SHP77 treated with DMSO at 0.1 percent for 48 hours (cell line): ENCODE measurements around the gene ANO8.
"Not testable (repeated sequence)": the region's sequence is repeated elsewhere in the genome, so short reads cannot be mapped to it uniquely, and the experiment has no call there.

ENCODE experiments used
- DNase-seq: peaks from one replicate; lab custom pipeline; 2025; lab: John Stamatoyannopoulos, UW

The ANO8 gene

GRCh38 chr19:17334414-17335409 lies at the start of gene ANO8:
Gene ANO8, minus strand, starts transcription at chr19:17334855. Its CDS starts 185 bp downstream, at chr19:17334670.
- peak; percentile 92 for DNase-seq

- no peak for DNase-seq
These were observed 45.9 kb upstream of the ANO8 start for GRCh38 chr19:17380426-17381138.

- no peak for DNase-seq
These were observed 44.6 kb upstream of the ANO8 start for GRCh38 chr19:17379221-17379631.

- DNase-seq: no peak
These were observed 43.6 kb upstream of the ANO8 start for GRCh38 chr19:17378271-17378670.

GRCh38 chr19:17376935-17377600 lies 42.4 kb upstream of the ANO8 start, which contains the start of gene PLVAP:
Gene PLVAP, minus strand, starts transcription at chr19:17377342. Its CDS starts 54 bp downstream, at chr19:17377288.
- DNase-seq: no peak

GRCh38 chr19:17370026-17370587 lies 35.5 kb upstream of the ANO8 start:
- no peak for DNase-seq

GRCh38 chr19:17365361-17365760 lies 30.7 kb upstream of the ANO8 start:
- no peak for DNase-seq

GRCh38 chr19:17363852-17364605 lies 29.4 kb upstream of the ANO8 start:
- DNase-seq: not testable (repeated sequence)

GRCh38 chr19:17359905-17360800 lies 25.5 kb upstream of the ANO8 start:
- DNase-seq: no peak

- no peak for DNase-seq
These were observed 23.7 kb upstream of the ANO8 start for GRCh38 chr19:17358395-17358794.

GRCh38 chr19:17357724-17358123 lies 23.1 kb upstream of the ANO8 start:
- no peak for DNase-seq

GRCh38 chr19:17357078-17357666 lies 22.5 kb upstream of the ANO8 start:
- no peak for DNase-seq

- no peak for DNase-seq
These were observed 18.7 kb upstream of the ANO8 start for GRCh38 chr19:17353386-17353785.

GRCh38 chr19:17352608-17353280 lies 18.1 kb upstream of the ANO8 start:
- no peak for DNase-seq

- DNase-seq: no peak
These were observed 17.3 kb upstream of the ANO8 start for GRCh38 chr19:17351815-17352435.

- peak; percentile 33 for DNase-seq
These were observed 14.0 kb upstream of the ANO8 start for GRCh38 chr19:17348700-17349099.

- DNase-seq: no peak
These were observed 13.2 kb upstream of the ANO8 start for GRCh38 chr19:17347877-17348276.

GRCh38 chr19:17347361-17347760 lies 12.7 kb upstream of the ANO8 start:
- no peak for DNase-seq
